Upper lobe of left lung (tissue), 4 donors: ENCODE data around the gene ZSCAN18.

Experiments
- CTCF ChIP-seq, 6 experiments: fragments of 450-650 bp in 4 of 6; fragments of 200-600 bp in 2 of 6; sonication (generic) in 2 of 6; IDR thresholded peaks; one replicate each; pipeline ENCODE4 v1.5.1; 2016 to 2019; ENCODE audit warnings: antibody characterized with exemption in 6 of 6
- EP300 ChIP-seq, 4 donors: sonication (generic); formaldehyde crosslinking; IDR thresholded peaks; one replicate each; pipeline ENCODE4 v1.5.1; 2017; ENCODE audit warnings: antibody characterized with exemption in 4 of 4, control low read depth in 2 of 4
- POLR2A ChIP-seq, 4 donors: fragments of 450-650 bp; IDR thresholded peaks; one replicate each; pipeline ENCODE4 v1.5.1; 2016 to 2017; ENCODE audit warnings: antibody characterized with exemption in 4 of 4, mild to moderate bottlenecking in 2 of 4

GRCh38 chr19:58052256-58052655 lies 45.8 kb downstream of the ZSCAN18 start:
- TF ChIP-seq CTCF (IDR thresholded peaks at IDR 0.05) (no peak), POLR2A (IDR thresholded peaks at IDR 0.05) (no peak), EP300 (IDR thresholded peaks at IDR 0.05) (no peak)
